Measurements from ENCODE around the gene SERPINB6. TPM values are rescaled to one million over a fixed set of nuclear protein-coding genes. Genes with fewer than 3 reads are reported as not detected.

SERPINB6 gene
- total RNA-seq, 1 experiment from 2014 or later, result 169 TPM

DNA sequence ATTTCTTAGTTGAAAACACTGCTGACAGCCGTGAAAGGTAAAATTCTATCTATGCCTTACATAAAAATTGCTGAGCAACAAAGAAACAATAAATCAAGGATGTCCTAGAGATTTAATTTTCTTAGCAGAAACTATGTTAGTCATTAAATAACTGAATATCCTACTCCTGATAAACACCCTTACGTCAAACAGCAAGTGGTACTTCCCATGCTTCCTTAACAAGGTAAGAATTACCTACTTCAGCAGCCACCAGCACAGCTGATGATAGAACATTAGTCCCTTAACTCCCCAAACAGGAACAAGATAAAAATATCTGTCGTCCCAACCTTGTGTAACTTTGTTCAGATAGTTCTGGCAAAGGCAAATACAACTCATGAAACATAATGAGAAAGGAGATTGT lies 8.7 kb downstream of the SERPINB6 start:
- H4K20me1 ChIP-seq (ENCODE audit: insufficient read depth), result no peaks in the 10 kb centered on the region
- 0 out of 2 replicates have a peak, but pooled peaks cover 3% of the 10 kb centered on the region for H3F3A ChIP-seq (ENCODE audit: insufficient read depth, low read depth)
- no peak for DNase-seq
- TF ChIP-seq, protein P1, sequence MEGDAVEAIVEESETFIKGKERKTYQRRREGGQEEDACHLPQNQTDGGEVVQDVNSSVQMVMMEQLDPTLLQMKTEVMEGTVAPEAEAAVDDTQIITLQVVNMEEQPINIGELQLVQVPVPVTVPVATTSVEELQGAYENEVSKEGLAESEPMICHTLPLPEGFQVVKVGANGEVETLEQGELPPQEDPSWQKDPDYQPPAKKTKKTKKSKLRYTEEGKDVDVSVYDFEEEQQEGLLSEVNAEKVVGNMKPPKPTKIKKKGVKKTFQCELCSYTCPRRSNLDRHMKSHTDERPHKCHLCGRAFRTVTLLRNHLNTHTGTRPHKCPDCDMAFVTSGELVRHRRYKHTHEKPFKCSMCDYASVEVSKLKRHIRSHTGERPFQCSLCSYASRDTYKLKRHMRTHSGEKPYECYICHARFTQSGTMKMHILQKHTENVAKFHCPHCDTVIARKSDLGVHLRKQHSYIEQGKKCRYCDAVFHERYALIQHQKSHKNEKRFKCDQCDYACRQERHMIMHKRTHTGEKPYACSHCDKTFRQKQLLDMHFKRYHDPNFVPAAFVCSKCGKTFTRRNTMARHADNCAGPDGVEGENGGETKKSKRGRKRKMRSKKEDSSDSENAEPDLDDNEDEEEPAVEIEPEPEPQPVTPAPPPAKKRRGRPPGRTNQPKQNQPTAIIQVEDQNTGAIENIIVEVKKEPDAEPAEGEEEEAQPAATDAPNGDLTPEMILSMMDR (conservative IDR thresholded peaks at IDR 0.05), result no peak
- TF ChIP-seq EZH2 (IDR thresholded peaks at IDR 0.05; ENCODE audit: low read depth), result no peak
- no peak overlapping the region for H2AFZ ChIP-seq
- no peaks in the 10 kb centered on the region for H3K36me3 ChIP-seq (ENCODE audit: low read depth)
- H3K4me1 ChIP-seq (replicated peaks; ENCODE audit: insufficient read depth), result no peaks in the 10 kb centered on the region
- no peaks in the 10 kb centered on the region for H3K27me3 ChIP-seq (ENCODE audit: insufficient read depth, low read depth)
- CTCF ChIA-PET, result no interaction called here
- no peak overlapping the region for H3K27ac ChIP-seq
- H3K79me2 ChIP-seq (ENCODE audit: low read depth), result peaks cover 4% of the 10 kb centered on the region; the same call in 1 of the 2 replicates
- H3K9me2 ChIP-seq (ENCODE audit: insufficient read depth), result no peaks in the 10 kb centered on the region
- H3K4me2 ChIP-seq, result no peak overlapping the region
- H3K4me3 ChIP-seq, result no peak overlapping the region
- POLR2A ChIA-PET (ENCODE audit: unreplicated experiment), result interaction anchor here (0.7 kb wide), 1 partner anchor 224 kb away, joined by 4 read pairs; no protein-coding TSS in a partner anchor
- BruUV-seq (replicated peaks), result no TSS peak
- H3K9me3 ChIP-seq (ENCODE audit: insufficient read depth, low read depth), result no peaks in the 10 kb centered on the region
- intact Hi-C loops (cut with micrococcal nuclease; ENCODE audit: unreplicated experiment), result no loop called here

DNA sequence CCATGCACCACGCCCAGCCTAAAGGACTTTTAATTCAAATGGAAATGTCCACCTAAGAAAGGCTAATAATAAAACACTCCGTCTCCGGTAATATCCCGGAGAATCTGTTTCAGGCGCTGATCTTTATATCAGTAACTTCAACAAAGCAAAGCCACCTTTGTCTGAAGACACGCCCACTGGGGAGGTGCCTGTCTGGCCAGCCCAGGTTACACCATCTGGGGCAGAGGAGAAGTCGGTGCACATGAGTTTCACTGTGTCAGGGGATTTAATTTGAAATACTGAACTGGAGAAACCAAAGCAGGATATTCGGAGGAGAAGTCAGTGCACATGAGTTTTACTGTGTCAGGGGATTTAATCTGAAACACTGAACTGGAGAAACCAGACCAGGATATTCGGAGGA lies 9.4 kb downstream of the SERPINB6 start:
- Histone ChIP-seq H3K9me2 (ENCODE audit: insufficient read depth) (no peaks in the 10 kb centered on the region), H3K9me3 (ENCODE audit: insufficient read depth, low read depth) (no peaks in the 10 kb centered on the region), H3F3A (ENCODE audit: insufficient read depth, low read depth) (0 out of 2 replicates have a peak, but pooled peaks cover 3% of the 10 kb centered on the region), H4K20me1 (ENCODE audit: insufficient read depth) (no peaks in the 10 kb centered on the region), H3K79me2 (ENCODE audit: low read depth) (peaks cover 3% of the 10 kb centered on the region; the same call in 1 of the 2 replicates), H2AFZ (no peak overlapping the region), H3K4me3 (no peak overlapping the region), H3K4me2 (no peak overlapping the region), H3K27ac (no peak overlapping the region), H3K4me1 (replicated peaks; ENCODE audit: insufficient read depth) (no peaks in the 10 kb centered on the region), H3K27me3 (ENCODE audit: insufficient read depth, low read depth) (no peaks in the 10 kb centered on the region), H3K36me3 (ENCODE audit: low read depth) (no peaks in the 10 kb centered on the region)
- POLR2A ChIA-PET (ENCODE audit: unreplicated experiment), result no interaction called here
- no TSS peak for BruUV-seq (replicated peaks)
- CTCF ChIA-PET, result interaction anchor here (0.5 kb wide), 1 partner anchor 39 kb away, joined by 3 read pairs; no protein-coding TSS in a partner anchor
- intact Hi-C loops (cut with micrococcal nuclease; ENCODE audit: unreplicated experiment), result no loop called here
- no peak for TF ChIP-seq EZH2 (IDR thresholded peaks at IDR 0.05; ENCODE audit: low read depth)
- TF ChIP-seq, protein P1 (conservative IDR thresholded peaks at IDR 0.05), result no peak
- DNase-seq, result peak in 1 of 2 experiments; percentile 33

DNA sequence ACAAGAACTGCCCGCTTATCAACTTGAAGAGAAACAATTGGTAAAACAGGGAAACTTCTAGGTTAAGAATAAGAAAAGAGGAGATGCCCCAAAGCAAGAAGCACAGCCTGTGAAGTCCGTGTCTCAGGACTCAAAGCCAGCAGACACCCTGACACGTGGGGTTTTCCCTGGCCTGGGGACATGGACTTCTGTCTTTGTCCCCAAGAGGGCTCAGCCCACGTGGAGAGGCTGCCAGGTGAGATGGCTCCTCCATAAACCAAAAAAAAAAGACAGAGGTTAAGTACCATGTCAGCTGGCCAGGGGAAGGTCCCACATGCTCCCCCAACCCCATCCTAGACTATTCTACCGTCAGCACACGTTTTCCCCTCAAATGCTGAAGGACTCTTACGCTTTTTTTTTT lies 9.9 kb downstream of the SERPINB6 start:
- Histone ChIP-seq H3K9me2 (ENCODE audit: insufficient read depth) (no peaks in the 10 kb centered on the region), H3K36me3 (ENCODE audit: low read depth) (no peaks in the 10 kb centered on the region), H3K27me3 (ENCODE audit: insufficient read depth, low read depth) (no peaks in the 10 kb centered on the region), H3K79me2 (ENCODE audit: low read depth) (peaks cover 3% of the 10 kb centered on the region; the same call in 1 of the 2 replicates), H3F3A (ENCODE audit: insufficient read depth, low read depth) (0 out of 2 replicates have a peak, but pooled peaks cover 3% of the 10 kb centered on the region), H3K9me3 (ENCODE audit: insufficient read depth, low read depth) (no peaks in the 10 kb centered on the region), H3K4me3 (no peak overlapping the region), H4K20me1 (ENCODE audit: insufficient read depth) (no peaks in the 10 kb centered on the region), H3K4me1 (replicated peaks; ENCODE audit: insufficient read depth) (no peaks in the 10 kb centered on the region), H3K27ac (no peak overlapping the region), H2AFZ (no peak overlapping the region), H3K4me2 (no peak overlapping the region)
- ChIA-PET CTCF (interaction anchor here (1.0 kb wide), 1 partner anchor 19 kb away, joined by 3 read pairs; no protein-coding TSS in a partner anchor), POLR2A (ENCODE audit: unreplicated experiment) (no interaction called here)
- DNase-seq, result no peak
- no peak for TF ChIP-seq EZH2 (IDR thresholded peaks at IDR 0.05; ENCODE audit: low read depth)
- TF ChIP-seq, protein P1 (conservative IDR thresholded peaks at IDR 0.05), result no peak
- BruUV-seq (replicated peaks), result no TSS peak
- intact Hi-C loops (cut with micrococcal nuclease; ENCODE audit: unreplicated experiment), result no loop called here
